Measurements from ENCODE around the gene TAOK1.

The TAOK1 gene

DNA sequence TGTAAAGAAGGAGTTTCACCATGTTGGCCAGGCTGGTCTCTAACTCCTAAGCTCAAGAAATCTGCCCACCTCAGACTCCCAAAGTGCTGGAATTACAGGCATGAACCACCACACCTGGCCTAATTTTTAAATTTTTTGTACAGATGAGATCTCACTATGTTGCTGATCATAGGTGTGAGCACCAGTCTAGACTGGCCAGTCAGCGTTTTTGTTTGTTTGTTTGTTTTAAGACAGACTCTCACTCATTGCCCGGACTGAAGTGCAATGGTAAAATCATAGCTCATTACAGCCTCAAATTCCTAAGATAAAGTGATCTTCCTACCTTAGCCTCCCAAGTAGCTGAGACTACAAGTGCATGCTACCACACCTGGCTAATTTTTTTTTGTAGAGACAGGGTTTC is 38.0 kb upstream of the TAOK1 start:
- no peaks in the 10 kb centered on the region; a peak in 1 of 3 replicates for H3K36me3 ChIP-seq (ENCODE audit: control insufficient read depth in 2 of 2, insufficient read depth in 1 of 2, low read length in 2 of 2)
- POLR2A ChIA-PET, result interaction anchor here (0.7 kb wide), 1 partner anchor 12 kb away, joined by 4 read pairs; no protein-coding TSS in a partner anchor
- H3K27ac ChIP-seq (ENCODE audit: extremely low read depth, low read depth, low read length), result no peak overlapping the region

DNA sequence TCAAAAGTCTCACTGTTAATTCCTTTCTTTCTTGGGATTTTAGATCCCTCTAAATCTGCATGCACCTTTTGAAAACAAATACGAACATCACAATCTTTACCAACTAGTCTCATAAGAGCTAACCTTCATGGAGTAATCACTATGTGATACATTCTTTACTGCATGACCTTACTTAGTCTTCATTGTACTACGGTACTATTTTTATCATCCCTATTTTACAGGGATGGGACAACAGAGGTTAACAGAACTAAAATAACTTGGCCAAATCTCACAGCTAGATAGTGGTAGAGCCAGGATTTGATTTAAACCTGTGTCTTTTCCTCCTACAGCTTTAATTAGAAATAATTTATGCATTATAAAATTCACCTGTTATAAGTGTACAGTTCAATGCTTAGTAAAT is 32.9 kb upstream of the TAOK1 start:
- ChIA-PET POLR2A (no interaction called here), CTCF (interaction anchor here (0.6 to 5.7 kb wide), 3 partner anchors 13 to 201 kb away, joined by 3 to 32 read pairs (median 5); no protein-coding TSS in a partner anchor)
- no peaks in the 10 kb centered on the region for H3K36me3 ChIP-seq (ENCODE audit: control insufficient read depth in 2 of 2, insufficient read depth in 1 of 2, low read length in 2 of 2)
- H3K9me3 ChIP-seq (ENCODE audit: control insufficient read depth, insufficient read depth, low read depth, low read length), result no peaks in the 10 kb centered on the region
- H3K4me3 ChIP-seq (ENCODE audit: low read depth, low read length), result no peak overlapping the region
- no peaks in the 10 kb centered on the region for H3K4me1 ChIP-seq (ENCODE audit: control insufficient read depth, insufficient read depth, low read length)
- no peak overlapping the region for H3K27ac ChIP-seq (ENCODE audit: extremely low read depth, low read depth, low read length)
- TF ChIP-seq, protein P1, sequence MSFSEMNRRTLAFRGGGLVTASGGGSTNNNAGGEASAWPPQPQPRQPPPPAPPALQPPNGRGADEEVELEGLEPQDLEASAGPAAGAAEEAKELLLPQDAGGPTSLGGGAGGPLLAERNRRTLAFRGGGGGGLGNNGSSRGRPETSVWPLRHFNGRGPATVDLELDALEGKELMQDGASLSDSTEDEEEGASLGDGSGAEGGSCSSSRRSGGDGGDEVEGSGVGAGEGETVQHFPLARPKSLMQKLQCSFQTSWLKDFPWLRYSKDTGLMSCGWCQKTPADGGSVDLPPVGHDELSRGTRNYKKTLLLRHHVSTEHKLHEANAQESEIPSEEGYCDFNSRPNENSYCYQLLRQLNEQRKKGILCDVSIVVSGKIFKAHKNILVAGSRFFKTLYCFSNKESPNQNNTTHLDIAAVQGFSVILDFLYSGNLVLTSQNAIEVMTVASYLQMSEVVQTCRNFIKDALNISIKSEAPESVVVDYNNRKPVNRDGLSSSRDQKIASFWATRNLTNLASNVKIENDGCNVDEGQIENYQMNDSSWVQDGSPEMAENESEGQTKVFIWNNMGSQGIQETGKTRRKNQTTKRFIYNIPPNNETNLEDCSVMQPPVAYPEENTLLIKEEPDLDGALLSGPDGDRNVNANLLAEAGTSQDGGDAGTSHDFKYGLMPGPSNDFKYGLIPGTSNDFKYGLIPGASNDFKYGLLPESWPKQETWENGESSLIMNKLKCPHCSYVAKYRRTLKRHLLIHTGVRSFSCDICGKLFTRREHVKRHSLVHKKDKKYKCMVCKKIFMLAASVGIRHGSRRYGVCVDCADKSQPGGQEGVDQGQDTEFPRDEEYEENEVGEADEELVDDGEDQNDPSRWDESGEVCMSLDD (tag by site-specific recombination; IDR thresholded peaks at IDR 0.05), result no peak
- no peak for TF ChIP-seq ZNF76 (tag by site-specific recombination; IDR thresholded peaks at IDR 0.05; ENCODE audit: borderline replicate concordance, low read depth)
- no peak for TF ChIP-seq ZNF830 (tag by site-specific recombination; IDR thresholded peaks at IDR 0.05; ENCODE audit: low read depth)
- no peak for TF ChIP-seq ZNF776 (tag by site-specific recombination; IDR thresholded peaks at IDR 0.05; ENCODE audit: borderline replicate concordance)
- TF ChIP-seq, protein P2, sequence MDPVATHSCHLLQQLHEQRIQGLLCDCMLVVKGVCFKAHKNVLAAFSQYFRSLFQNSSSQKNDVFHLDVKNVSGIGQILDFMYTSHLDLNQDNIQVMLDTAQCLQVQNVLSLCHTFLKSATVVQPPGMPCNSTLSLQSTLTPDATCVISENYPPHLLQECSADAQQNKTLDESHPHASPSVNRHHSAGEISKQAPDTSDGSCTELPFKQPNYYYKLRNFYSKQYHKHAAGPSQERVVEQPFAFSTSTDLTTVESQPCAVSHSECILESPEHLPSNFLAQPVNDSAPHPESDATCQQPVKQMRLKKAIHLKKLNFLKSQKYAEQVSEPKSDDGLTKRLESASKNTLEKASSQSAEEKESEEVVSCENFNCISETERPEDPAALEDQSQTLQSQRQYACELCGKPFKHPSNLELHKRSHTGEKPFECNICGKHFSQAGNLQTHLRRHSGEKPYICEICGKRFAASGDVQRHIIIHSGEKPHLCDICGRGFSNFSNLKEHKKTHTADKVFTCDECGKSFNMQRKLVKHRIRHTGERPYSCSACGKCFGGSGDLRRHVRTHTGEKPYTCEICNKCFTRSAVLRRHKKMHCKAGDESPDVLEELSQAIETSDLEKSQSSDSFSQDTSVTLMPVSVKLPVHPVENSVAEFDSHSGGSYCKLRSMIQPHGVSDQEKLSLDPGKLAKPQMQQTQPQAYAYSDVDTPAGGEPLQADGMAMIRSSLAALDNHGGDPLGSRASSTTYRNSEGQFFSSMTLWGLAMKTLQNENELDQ (tag by site-specific recombination; IDR thresholded peaks at IDR 0.05; ENCODE audit: low read depth), result no peak
- no peak for TF ChIP-seq ZNF658 (tag by site-specific recombination; IDR thresholded peaks at IDR 0.05)
- no peak for TF ChIP-seq ZNF112 (tag by site-specific recombination; IDR thresholded peaks at IDR 0.05)
- TF ChIP-seq ZBTB1 (tag by site-specific recombination; IDR thresholded peaks at IDR 0.05), result no peak
- TF ChIP-seq, protein P3, sequence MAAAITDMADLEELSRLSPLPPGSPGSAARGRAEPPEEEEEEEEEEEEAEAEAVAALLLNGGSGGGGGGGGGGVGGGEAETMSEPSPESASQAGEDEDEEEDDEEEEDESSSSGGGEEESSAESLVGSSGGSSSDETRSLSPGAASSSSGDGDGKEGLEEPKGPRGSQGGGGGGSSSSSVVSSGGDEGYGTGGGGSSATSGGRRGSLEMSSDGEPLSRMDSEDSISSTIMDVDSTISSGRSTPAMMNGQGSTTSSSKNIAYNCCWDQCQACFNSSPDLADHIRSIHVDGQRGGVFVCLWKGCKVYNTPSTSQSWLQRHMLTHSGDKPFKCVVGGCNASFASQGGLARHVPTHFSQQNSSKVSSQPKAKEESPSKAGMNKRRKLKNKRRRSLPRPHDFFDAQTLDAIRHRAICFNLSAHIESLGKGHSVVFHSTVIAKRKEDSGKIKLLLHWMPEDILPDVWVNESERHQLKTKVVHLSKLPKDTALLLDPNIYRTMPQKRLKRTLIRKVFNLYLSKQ (tag by site-specific recombination; IDR thresholded peaks at IDR 0.05; ENCODE audit: borderline replicate concordance), result no peak
- TF ChIP-seq ZNF2 (tag by site-specific recombination; IDR thresholded peaks at IDR 0.05), result no peak

More for the DNA sequence above, 38.0 kb upstream of the TAOK1 start:
- no peaks in the 10 kb centered on the region for H3K9me3 ChIP-seq (ENCODE audit: control insufficient read depth, insufficient read depth, low read depth, low read length)
- TF ChIP-seq KLF8 (tag by site-specific recombination; IDR thresholded peaks at IDR 0.05), result no peak
- TF ChIP-seq, protein P4, sequence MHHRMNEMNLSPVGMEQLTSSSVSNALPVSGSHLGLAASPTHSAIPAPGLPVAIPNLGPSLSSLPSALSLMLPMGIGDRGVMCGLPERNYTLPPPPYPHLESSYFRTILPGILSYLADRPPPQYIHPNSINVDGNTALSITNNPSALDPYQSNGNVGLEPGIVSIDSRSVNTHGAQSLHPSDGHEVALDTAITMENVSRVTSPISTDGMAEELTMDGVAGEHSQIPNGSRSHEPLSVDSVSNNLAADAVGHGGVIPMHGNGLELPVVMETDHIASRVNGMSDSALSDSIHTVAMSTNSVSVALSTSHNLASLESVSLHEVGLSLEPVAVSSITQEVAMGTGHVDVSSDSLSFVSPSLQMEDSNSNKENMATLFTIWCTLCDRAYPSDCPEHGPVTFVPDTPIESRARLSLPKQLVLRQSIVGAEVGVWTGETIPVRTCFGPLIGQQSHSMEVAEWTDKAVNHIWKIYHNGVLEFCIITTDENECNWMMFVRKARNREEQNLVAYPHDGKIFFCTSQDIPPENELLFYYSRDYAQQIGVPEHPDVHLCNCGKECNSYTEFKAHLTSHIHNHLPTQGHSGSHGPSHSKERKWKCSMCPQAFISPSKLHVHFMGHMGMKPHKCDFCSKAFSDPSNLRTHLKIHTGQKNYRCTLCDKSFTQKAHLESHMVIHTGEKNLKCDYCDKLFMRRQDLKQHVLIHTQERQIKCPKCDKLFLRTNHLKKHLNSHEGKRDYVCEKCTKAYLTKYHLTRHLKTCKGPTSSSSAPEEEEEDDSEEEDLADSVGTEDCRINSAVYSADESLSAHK (tag by site-specific recombination; IDR thresholded peaks at IDR 0.05), result no peak
- TF ChIP-seq, protein P5, sequence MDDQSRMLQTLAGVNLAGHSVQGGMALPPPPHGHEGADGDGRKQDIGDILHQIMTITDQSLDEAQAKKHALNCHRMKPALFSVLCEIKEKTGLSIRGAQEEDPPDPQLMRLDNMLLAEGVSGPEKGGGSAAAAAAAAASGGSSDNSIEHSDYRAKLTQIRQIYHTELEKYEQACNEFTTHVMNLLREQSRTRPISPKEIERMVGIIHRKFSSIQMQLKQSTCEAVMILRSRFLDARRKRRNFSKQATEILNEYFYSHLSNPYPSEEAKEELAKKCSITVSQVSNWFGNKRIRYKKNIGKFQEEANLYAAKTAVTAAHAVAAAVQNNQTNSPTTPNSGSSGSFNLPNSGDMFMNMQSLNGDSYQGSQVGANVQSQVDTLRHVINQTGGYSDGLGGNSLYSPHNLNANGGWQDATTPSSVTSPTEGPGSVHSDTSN (CRISPR knock-in tag; IDR thresholded peaks at IDR 0.05), result no peak
- TF ChIP-seq, protein P3 (tag by site-specific recombination; IDR thresholded peaks at IDR 0.05; ENCODE audit: borderline replicate concordance), result no peak
- no peak for TF ChIP-seq ZNF654 (tag by site-specific recombination; IDR thresholded peaks at IDR 0.05; ENCODE audit: low read depth)
- TF ChIP-seq ZNF174 (tag by site-specific recombination; IDR thresholded peaks at IDR 0.05), result no peak
- TF ChIP-seq ZNF2 (tag by site-specific recombination; IDR thresholded peaks at IDR 0.05), result no peak
- no peak for TF ChIP-seq ZFP69B (tag by site-specific recombination; IDR thresholded peaks at IDR 0.05)
- TF ChIP-seq ZNF391 (tag by site-specific recombination; IDR thresholded peaks at IDR 0.05; ENCODE audit: borderline replicate concordance, low read depth), result no peak
- TF ChIP-seq, protein P6, sequence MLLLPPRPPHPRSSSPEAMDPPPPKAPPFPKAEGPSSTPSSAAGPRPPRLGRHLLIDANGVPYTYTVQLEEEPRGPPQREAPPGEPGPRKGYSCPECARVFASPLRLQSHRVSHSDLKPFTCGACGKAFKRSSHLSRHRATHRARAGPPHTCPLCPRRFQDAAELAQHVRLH (tag by site-specific recombination; IDR thresholded peaks at IDR 0.05), result no peak
- no peak for TF ChIP-seq ZNF114 (tag by site-specific recombination; IDR thresholded peaks at IDR 0.05)
- H3K4me3 ChIP-seq (ENCODE audit: low read depth, low read length), result no peak overlapping the region
- CTCF ChIA-PET, result interaction anchor here (0.7 to 1.2 kb wide), 2 partner anchors 13 to 54 kb away, joined by 3 read pairs; no protein-coding TSS in a partner anchor
- no peaks in the 10 kb centered on the region for H3K4me1 ChIP-seq (ENCODE audit: control insufficient read depth, insufficient read depth, low read length)

All from HEK293 (cell line).